Astrocyte (in vitro differentiated cells and primary cell): ENCODE measurements around the gene DNAJB6. TPM values are rescaled to one million over a fixed set of nuclear protein-coding genes. Genes with fewer than 3 reads are reported as not detected.

Experiments used
- DNase-seq: peaks from one replicate; pipeline ENCODE4 v3.0.0-alpha.2; 2010; ENCODE audit warnings: low read depth
- FAIRE-seq: peaks from 2 replicates; lab custom pipeline; 2011; peaks lifted over from hg19 to GRCh38; lab: Jason Lieb, UNC
- H2AFZ ChIP-seq: 2 replicates; pipeline ENCODE4 v1.6.0; 2012; ENCODE audit warnings: low read depth, low read length, inconsistent platforms
- H3K27ac ChIP-seq: 2 replicates; pipeline ENCODE4 v1.5.1; 2011; ENCODE audit warnings: low read depth, low read length, inconsistent platforms
- H3K27me3 ChIP-seq: 2 replicates; pipeline ENCODE4 v1.6.0; 2011; ENCODE audit warnings: low read length, inconsistent platforms; ENCODE audit not compliant: insufficient read depth
- H3K36me3 ChIP-seq: 2 replicates; pipeline ENCODE4 v1.5.1; 2011; ENCODE audit warnings: low read length, inconsistent platforms; ENCODE audit not compliant: insufficient read depth
- H3K4me1 ChIP-seq: 2 replicates; pipeline ENCODE4 v1.5.1; 2011; ENCODE audit warnings: low read length, inconsistent platforms; ENCODE audit not compliant: insufficient read depth
- H3K4me2 ChIP-seq: 2 replicates; pipeline ENCODE4 v1.6.0; 2012; ENCODE audit warnings: low read length, inconsistent platforms
- H3K4me3 ChIP-seq: 2 replicates; pipeline ENCODE4 v1.5.1; 2011; ENCODE audit warnings: low read depth, mild to moderate bottlenecking, low read length, inconsistent platforms; ENCODE audit not compliant: insufficient read depth
- H3K79me2 ChIP-seq: 2 replicates; pipeline ENCODE4 v1.6.0; 2012; ENCODE audit warnings: mild to moderate bottlenecking, low read length, inconsistent platforms; ENCODE audit not compliant: insufficient read depth
- H3K9ac ChIP-seq: 2 replicates; pipeline ENCODE4 v1.6.0; 2012; ENCODE audit warnings: mild to moderate bottlenecking, low read length, inconsistent platforms
- H3K9me3 ChIP-seq: 2 replicates; pipeline ENCODE4 v1.5.1; 2012; ENCODE audit warnings: low read depth, mild to moderate bottlenecking, low read length, inconsistent platforms; ENCODE audit not compliant: insufficient read depth
- H4K20me1 ChIP-seq: 2 replicates; pipeline ENCODE4 v1.6.0; 2012; ENCODE audit warnings: low read length, inconsistent platforms; ENCODE audit not compliant: insufficient read depth
- H3K27ac Mint-ChIP-seq: one replicate; pipeline ENCODE4 v1.8.0; 2021; ENCODE audit warnings: mild to moderate bottlenecking, mixed read lengths; ENCODE audit not compliant: unreplicated experiment
- H3K27me3 Mint-ChIP-seq: one replicate; pipeline ENCODE4 v1.8.0; 2021; ENCODE audit warnings: low read depth, mixed read lengths; ENCODE audit not compliant: unreplicated experiment
- H3K36me3 Mint-ChIP-seq: one replicate; pipeline ENCODE4 v1.8.0; 2021; ENCODE audit warnings: low read depth, mixed read lengths; ENCODE audit not compliant: unreplicated experiment
- H3K4me1 Mint-ChIP-seq: one replicate; pipeline ENCODE4 v1.8.0; 2021; ENCODE audit warnings: low read depth, mixed read lengths; ENCODE audit not compliant: unreplicated experiment
- H3K4me3 Mint-ChIP-seq: one replicate; pipeline ENCODE4 v1.8.0; 2021; ENCODE audit warnings: mild to moderate bottlenecking, moderate library complexity, mixed read lengths; ENCODE audit not compliant: unreplicated experiment
- H3K9me3 Mint-ChIP-seq: one replicate; pipeline ENCODE4 v1.8.0; 2021; ENCODE audit warnings: mild to moderate bottlenecking, mixed read lengths; ENCODE audit not compliant: unreplicated experiment
- CTCF ChIP-seq: IDR thresholded peaks from 2 replicates; pipeline ENCODE4 v1.5.1; 2011; ENCODE audit warnings: low read depth, mild to moderate bottlenecking, inconsistent platforms, low read length, moderate library complexity; ENCODE audit not compliant: insufficient read depth
- EZH2 ChIP-seq: IDR thresholded peaks from 2 replicates; pipeline ENCODE4 v1.6.1; 2012; ENCODE audit warnings: mild to moderate bottlenecking, low read length, inconsistent platforms; ENCODE audit not compliant: insufficient read depth
- total RNA-seq: library from RNA; stranded (reverse); gene quantifications from 2 replicates; pipeline ENCODE4 v1.2.1, GENCODE V29; 2021

Gene DNAJB6
- total RNA-seq, 1 donor from 2014 or later, result 179 TPM

DNA sequence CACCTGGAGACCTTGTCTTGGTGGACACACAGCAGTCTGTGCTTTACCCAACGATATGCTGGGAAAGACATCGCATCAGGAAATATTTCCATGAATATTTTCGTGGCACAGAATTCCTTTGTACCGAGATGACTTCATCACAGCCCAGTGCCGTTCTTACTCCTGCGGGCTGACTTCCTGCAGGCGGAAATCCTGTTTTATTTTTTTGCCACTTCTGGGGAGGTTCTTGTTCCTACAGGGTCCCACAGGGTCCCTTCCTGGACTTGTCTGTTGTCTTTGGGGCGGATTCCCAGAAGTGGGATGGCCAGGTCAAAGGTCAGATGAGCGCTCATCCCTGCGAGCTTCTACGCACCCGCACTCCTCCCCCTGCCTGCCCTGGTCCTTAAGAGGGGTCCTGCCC lies 86.5 kb downstream of the DNAJB6 start:
- no peak overlapping the region for H3K9ac ChIP-seq
- no peaks in the 10 kb centered on the region for H3K79me2 ChIP-seq
- no peaks in the 10 kb centered on the region for H4K20me1 ChIP-seq
- no peak overlapping the region for H2AFZ ChIP-seq
- no peak for FAIRE-seq
- Mint-ChIP-seq H3K4me3 (no peak overlapping the region), H3K9me3 (no peaks in the 10 kb centered on the region), H3K36me3 (no peaks in the 10 kb centered on the region), H3K4me1 (no peaks in the 10 kb centered on the region), H3K27me3 (no peaks in the 10 kb centered on the region), H3K27ac (no peak overlapping the region)
- DNase-seq, result no peak
- H3K36me3 ChIP-seq, result no peaks in the 10 kb centered on the region
- TF ChIP-seq CTCF (no peak), EZH2 (no peak)
- no peaks in the 10 kb centered on the region for H3K9me3 ChIP-seq
- H3K27ac ChIP-seq, result peak overlapping the region; percentile 21
- peaks cover 3% of the 10 kb centered on the region for H3K4me1 ChIP-seq
- no peaks in the 10 kb centered on the region for H3K27me3 ChIP-seq
- H3K4me3 ChIP-seq, result no peak overlapping the region
- peak overlapping the region; percentile 2 for H3K4me2 ChIP-seq

- Histone ChIP-seq H3K9ac (no peak overlapping the region), H3K36me3 (no peaks in the 10 kb centered on the region), H3K79me2 (no peaks in the 10 kb centered on the region), H3K27ac (no peak overlapping the region), H4K20me1 (no peaks in the 10 kb centered on the region), H3K4me3 (no peak overlapping the region), H2AFZ (no peak overlapping the region), H3K4me2 (no peak overlapping the region), H3K9me3 (no peaks in the 10 kb centered on the region), H3K4me1 (peaks cover 3% of the 10 kb centered on the region), H3K27me3 (no peaks in the 10 kb centered on the region)
- no peak overlapping the region for H3K27ac Mint-ChIP-seq
- TF ChIP-seq CTCF (no peak), EZH2 (no peak)
- no peak overlapping the region for H3K4me3 Mint-ChIP-seq
- no peaks in the 10 kb centered on the region for H3K4me1 Mint-ChIP-seq
- FAIRE-seq (no peak), DNase-seq (no peak)
- H3K9me3 Mint-ChIP-seq, result no peaks in the 10 kb centered on the region
- H3K36me3 Mint-ChIP-seq, result no peaks in the 10 kb centered on the region
- H3K27me3 Mint-ChIP-seq, result no peaks in the 10 kb centered on the region
Observed at GRCh38 chr7:157423886-157424565, 87.2 kb downstream of the DNAJB6 start.

DNA sequence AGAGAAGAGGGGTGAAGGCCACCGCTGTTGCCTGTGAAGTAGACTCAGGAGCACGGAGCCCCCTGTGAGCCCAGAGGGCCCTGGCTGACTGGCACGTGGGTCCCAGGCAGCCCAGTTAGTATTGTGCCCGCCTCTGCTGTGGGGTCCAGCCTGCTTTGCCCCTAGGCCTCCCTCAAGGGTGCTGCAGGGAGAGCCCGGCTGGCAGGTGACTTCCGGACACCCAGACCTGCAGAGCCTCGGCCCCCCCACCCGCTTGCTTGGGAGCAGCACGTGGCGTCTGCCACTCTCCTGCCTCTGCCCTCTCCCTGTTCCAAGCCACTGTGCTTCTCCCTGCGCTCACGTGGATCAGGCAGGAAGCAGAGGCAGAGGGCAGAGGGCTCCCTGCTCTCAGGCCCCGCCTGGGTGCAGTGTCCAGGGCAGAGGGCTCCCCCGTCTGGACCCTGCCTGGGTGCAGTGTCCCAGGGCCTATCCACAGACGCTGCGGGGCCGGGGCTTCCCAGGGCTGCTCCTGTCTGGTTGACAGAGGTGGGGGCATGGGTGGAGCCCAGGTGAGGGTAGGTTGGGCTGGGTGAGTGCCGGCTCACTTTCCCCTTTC lies 88.4 kb downstream of the DNAJB6 start:
- Histone ChIP-seq H3K27me3 (no peaks in the 10 kb centered on the region), H3K4me2 (no peak overlapping the region), H4K20me1 (no peaks in the 10 kb centered on the region), H3K36me3 (no peaks in the 10 kb centered on the region), H3K9me3 (no peaks in the 10 kb centered on the region), H3K9ac (no peak overlapping the region), H3K27ac (no peak overlapping the region), H2AFZ (no peak overlapping the region), H3K4me3 (no peak overlapping the region), H3K4me1 (peaks cover 3% of the 10 kb centered on the region), H3K79me2 (no peaks in the 10 kb centered on the region)
- peaks cover 2% of the 10 kb centered on the region for H3K36me3 Mint-ChIP-seq
- DNase-seq, result no peak
- no peak for FAIRE-seq
- TF ChIP-seq EZH2 (no peak), CTCF (no peak)
- H3K9me3 Mint-ChIP-seq, result no peaks in the 10 kb centered on the region
- H3K4me3 Mint-ChIP-seq, result no peak overlapping the region
- H3K27me3 Mint-ChIP-seq, result no peaks in the 10 kb centered on the region
- no peaks in the 10 kb centered on the region for H3K4me1 Mint-ChIP-seq
- H3K27ac Mint-ChIP-seq, result no peak overlapping the region
